SK-N-SH (cell line): ENCODE measurements around the gene SH3PXD2A.

Experiments
- CHD2 ChIP-seq: fragments of 150-350 bp; IDR thresholded peaks from 2 replicates; pipeline ENCODE4 v1.6.1; 2018; ENCODE audit warnings: low read length; ENCODE audit not compliant: partially characterized antibody
- ELF1 ChIP-seq: IDR thresholded peaks from 2 replicates; pipeline ENCODE4 v1.4.0; 2012
- EP300 ChIP-seq, 2 experiments: IDR thresholded peaks; 2 replicates each; pipeline versions ENCODE4 v1.4.0 to v1.6.1; 2012; ENCODE audit warnings: borderline replicate concordance in 1 of 2, low read depth in 1 of 2, low read length in 1 of 2
- EZH2phosphoT487 ChIP-seq: fragments of 200-600 bp; sonication (generic); IDR thresholded peaks from 2 replicates; pipeline ENCODE4 v1.6.1; 2017; ENCODE audit warnings: low read depth, mixed run types, mild to moderate bottlenecking, antibody characterized with exemption, moderate library complexity, borderline replicate concordance
- GATA2 ChIP-seq: sonication (generic); formaldehyde crosslinking; IDR thresholded peaks from 2 replicates; pipeline ENCODE4 v1.5.0; 2020; ENCODE audit warnings: mild to moderate bottlenecking, missing genetic modification reagents
- PBX3 ChIP-seq: IDR thresholded peaks from 2 replicates; pipeline ENCODE4; 2012
- REST ChIP-seq: IDR thresholded peaks from 2 replicates; pipeline ENCODE4 v1.6.1; 2012; ENCODE audit warnings: mild to moderate bottlenecking, low read depth, low read length, moderate library complexity
- SMC3 ChIP-seq: IDR thresholded peaks from 2 replicates; pipeline ENCODE4 v1.6.1; 2012; ENCODE audit warnings: low read depth, low read length, improper control_type of control experiment
- TAF1 ChIP-seq: IDR thresholded peaks from 2 replicates; pipeline ENCODE4 v1.6.1; 2012; ENCODE audit warnings: low read depth, mild to moderate bottlenecking, low read length, moderate library complexity, borderline replicate concordance
- TF ChIP-seq, protein P1 (sequence below): fragments of 200-600 bp; sonication (generic); IDR thresholded peaks from 2 replicates; pipeline ENCODE4 v1.6.1; 2017; ENCODE audit warnings: antibody characterized with exemption, mild to moderate bottlenecking, moderate library complexity

GRCh38 chr10:103748020-103748419 lies 107.4 kb downstream of the SH3PXD2A start:
- TF ChIP-seq CHD2 (no peak), GATA2 (CRISPR knock-in tag) (no peak), ELF1 (no peak), EZH2phosphoT487 (no peak), TAF1 (no peak), PBX3 (no peak), REST (no peak), EP300 (IDR thresholded peaks at IDR 0.05; ENCODE audit: borderline replicate concordance in 1 of 2, low read depth in 1 of 2, low read length in 1 of 2) (no peak), SMC3 (no peak)
- TF ChIP-seq, protein P1, sequence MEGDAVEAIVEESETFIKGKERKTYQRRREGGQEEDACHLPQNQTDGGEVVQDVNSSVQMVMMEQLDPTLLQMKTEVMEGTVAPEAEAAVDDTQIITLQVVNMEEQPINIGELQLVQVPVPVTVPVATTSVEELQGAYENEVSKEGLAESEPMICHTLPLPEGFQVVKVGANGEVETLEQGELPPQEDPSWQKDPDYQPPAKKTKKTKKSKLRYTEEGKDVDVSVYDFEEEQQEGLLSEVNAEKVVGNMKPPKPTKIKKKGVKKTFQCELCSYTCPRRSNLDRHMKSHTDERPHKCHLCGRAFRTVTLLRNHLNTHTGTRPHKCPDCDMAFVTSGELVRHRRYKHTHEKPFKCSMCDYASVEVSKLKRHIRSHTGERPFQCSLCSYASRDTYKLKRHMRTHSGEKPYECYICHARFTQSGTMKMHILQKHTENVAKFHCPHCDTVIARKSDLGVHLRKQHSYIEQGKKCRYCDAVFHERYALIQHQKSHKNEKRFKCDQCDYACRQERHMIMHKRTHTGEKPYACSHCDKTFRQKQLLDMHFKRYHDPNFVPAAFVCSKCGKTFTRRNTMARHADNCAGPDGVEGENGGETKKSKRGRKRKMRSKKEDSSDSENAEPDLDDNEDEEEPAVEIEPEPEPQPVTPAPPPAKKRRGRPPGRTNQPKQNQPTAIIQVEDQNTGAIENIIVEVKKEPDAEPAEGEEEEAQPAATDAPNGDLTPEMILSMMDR, result no peak
